ENCODE measurements around the gene CDYL2. TPM values are rescaled to one million over a fixed set of nuclear protein-coding genes. Genes with fewer than 3 reads are reported as not detected.

The CDYL2 gene
- total and polyA plus RNA-seq, 12 donors, result 0.59 to 5.3 (median 2.9) TPM

GRCh38 chr16:80708823-80709222, 95.6 kb downstream of the CDYL2 start:
- peaks cover 0 to 6% (median 0%) of the 10 kb centered on the region in 11 donors for H3K9me3 ChIP-seq
- H3K4me1 ChIP-seq, result no peaks in the 10 kb centered on the region
- H3K27me3 ChIP-seq, result no peaks in the 10 kb centered on the region
- H3K27ac ChIP-seq, result no peak overlapping the region
- TF ChIP-seq CTCF (IDR thresholded peaks at IDR 0.05), result no peak
- no peak overlapping the region for H3K4me3 ChIP-seq
- H3K36me3 ChIP-seq, result no peaks in the 10 kb centered on the region
- no peak for DNase-seq
- no peak for ATAC-seq
- WGBS, 2 donors, result 95 to 96% methylated on average over 9 of the region's 9 CpGs
- intact Hi-C loops (cut with DNase I), result no loop called here

GRCh38 chr16:80707686-80708085, 96.7 kb downstream of the CDYL2 start:
- no peak overlapping the region for H3K27ac ChIP-seq
- no peak for DNase-seq
- intact Hi-C loops (cut with DNase I), result no loop called here

GRCh38 chr16:80705596-80705995, 98.8 kb downstream of the CDYL2 start:
- Histone ChIP-seq H3K36me3 (no peaks in the 10 kb centered on the region), H3K27ac (no peak overlapping the region), H3K4me3 (no peak overlapping the region), H3K9me3 (no peaks in the 10 kb centered on the region), H3K4me1 (no peaks in the 10 kb centered on the region), H3K27me3 (no peaks in the 10 kb centered on the region)
- intact Hi-C loops (cut with DNase I), result no loop called here
- DNase-seq (no peak), ATAC-seq (no peak)
- 71 to 81% methylated on average over 2 of the region's 2 CpGs for WGBS, 2 donors
- TF ChIP-seq CTCF (IDR thresholded peaks at IDR 0.05), result no peak

More at GRCh38 chr16:80707686-80708085, 96.7 kb downstream of the CDYL2 start:
- no peaks in the 10 kb centered on the region for H3K27me3 ChIP-seq
- no peak overlapping the region for H3K4me3 ChIP-seq
- no peak for TF ChIP-seq CTCF (IDR thresholded peaks at IDR 0.05)
- no peaks in the 10 kb centered on the region for H3K9me3 ChIP-seq
- H3K36me3 ChIP-seq, result no peaks in the 10 kb centered on the region
- H3K4me1 ChIP-seq, result no peaks in the 10 kb centered on the region
- ATAC-seq, result no peak

- no peaks in the 10 kb centered on the region for H3K9me3 ChIP-seq
- no peak for TF ChIP-seq CTCF (IDR thresholded peaks at IDR 0.05)
- H3K27ac ChIP-seq, result no peak overlapping the region
- ATAC-seq (no peak), DNase-seq (no peak)
- no peak overlapping the region for H3K4me3 ChIP-seq
- no peaks in the 10 kb centered on the region for H3K27me3 ChIP-seq
- intact Hi-C loops (cut with DNase I), result no loop called here
- 89 to 92% methylated on average over 9 of the region's 9 CpGs for WGBS, 2 donors
- no peaks in the 10 kb centered on the region for H3K4me1 ChIP-seq
- no peaks in the 10 kb centered on the region for H3K36me3 ChIP-seq
These were observed 99.5 kb downstream of the CDYL2 start for GRCh38 chr16:80704751-80705505.
